ENCODE measurements around the gene BDKRB2.

Gene BDKRB2

DNA sequence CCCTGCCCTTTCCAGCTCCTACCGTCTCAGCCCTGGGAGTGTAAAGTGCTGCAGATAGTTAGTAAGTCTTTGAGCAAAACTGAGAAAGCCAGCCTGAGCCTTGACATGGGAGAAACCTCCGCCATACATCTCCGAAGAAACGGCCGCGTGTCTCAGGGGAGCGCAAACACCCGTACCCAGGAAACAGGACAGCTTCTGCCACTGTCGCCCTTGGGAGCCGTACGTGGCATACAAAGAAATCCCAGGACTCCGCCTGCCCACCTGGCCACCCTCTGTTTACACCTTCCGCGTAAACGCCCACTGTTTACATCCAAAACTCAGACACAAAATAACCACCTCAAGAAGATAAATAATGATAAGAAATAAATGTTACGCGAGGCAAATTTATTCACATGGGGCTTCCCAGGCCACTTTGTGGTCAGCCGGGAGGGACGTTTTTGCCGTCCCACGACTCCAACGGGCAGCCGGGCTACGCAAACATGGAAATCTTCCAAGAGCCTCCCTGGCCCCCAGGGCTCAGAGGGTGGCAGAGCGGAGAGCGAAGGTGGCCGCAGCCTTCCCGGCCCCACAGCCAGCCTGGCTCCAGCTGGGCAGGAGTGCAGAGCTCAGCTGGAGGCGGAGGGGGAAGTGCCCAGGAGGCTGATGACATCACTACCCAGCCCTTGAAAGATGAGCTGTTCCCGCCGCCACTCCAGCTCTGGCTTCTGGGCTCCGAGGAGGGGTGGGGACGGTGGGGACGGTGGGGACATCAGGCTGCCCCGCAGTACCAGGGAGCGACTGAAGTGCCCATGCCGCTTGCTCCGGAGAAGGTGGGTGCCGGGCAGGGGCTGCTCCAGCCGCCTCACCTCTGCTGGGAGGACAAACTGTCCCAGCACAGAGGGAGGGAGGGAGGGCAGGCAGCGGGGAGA, at the start of gene BDKRB2:
Gene BDKRB2, plus strand, starts transcription at position 689 of the 908 bp plus-strand sequence. CDS start 32,269 bp downstream, outside the sequence.
- no peak for DNase-seq

DNA sequence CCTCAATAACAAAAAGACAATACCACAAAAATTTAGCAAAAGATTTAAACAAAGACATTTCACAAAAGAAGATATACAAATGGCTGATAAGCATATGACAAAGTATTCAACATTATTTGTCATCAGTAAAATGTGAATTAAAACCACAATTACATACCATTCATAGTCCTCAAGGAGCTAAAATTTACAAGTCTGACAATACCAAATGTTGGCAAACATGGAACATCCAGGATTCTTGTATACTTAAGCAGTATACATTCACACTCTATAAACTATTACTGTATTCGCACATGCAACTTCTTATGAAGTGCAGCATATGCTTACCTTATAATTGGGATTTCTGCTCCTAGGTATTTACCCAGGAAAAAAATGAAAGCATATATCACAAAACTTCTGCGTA, 49.7 kb upstream of the BDKRB2 start:
- DNase-seq = no peak

DNA sequence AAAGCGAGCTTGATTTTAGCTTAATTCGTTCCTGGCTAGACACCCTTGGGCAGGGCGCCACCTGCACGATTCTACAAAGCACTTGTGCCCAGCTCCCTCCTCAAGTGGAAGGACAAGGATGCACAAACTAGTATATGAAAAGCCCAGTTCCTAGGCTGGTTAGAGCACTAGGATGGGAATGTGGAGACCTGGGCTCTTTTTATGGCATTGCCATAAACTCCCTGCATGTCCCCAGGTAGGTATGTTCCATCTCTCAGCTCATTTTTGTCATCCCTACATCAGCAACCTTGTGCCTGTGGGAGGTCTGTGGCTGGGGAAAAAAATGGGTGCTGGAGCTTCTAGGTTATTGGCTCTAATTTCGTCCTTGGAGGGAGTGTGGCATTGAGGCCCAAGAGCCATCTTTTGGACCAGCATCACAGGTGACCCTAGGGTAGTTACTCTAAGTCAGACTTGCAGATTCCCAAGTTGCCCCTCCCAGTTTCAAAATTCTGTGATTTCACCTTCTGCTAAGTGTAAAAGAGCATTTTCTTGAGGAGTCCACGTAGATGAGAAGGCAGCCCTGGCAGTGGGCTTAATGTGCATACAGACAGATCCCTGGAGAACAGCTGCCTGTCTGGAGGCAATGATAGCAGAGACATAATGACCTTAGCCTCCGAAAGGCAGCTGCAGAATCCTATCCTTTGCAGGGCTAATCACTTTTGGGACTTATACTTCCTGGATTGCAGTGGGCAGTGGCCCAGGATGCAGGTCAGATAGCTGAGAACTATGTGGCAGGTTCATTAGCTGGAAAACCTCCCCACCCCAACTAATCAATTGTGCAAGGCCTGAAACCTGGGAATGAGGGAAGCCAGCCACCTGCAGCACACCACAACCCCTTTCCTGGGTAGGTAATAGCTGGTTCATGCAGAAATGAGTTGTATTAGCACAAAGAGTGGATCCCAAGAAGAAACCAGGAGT, 47.6 kb upstream of the BDKRB2 start:
- DNase-seq = no peak

DNA sequence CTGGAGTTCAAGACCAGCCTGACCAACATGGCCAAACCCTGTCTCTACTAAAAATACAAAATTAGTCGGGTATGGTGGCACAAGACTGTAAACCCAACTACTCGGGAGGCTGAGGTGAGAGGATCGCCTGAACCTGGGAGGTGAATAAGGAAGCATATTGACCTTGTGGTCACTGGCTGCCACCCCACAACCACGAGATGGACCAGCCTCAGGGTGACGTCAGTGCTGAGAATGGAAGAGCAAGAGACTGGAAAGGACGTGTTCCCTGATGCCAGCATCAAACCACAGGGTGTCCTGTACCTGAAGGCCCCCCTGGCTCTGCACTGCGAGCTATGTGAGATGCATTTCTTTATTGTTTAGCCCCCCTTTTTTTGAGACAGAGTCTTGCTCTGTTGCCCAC, 45.9 kb upstream of the BDKRB2 start:
- no peak for DNase-seq

DNA sequence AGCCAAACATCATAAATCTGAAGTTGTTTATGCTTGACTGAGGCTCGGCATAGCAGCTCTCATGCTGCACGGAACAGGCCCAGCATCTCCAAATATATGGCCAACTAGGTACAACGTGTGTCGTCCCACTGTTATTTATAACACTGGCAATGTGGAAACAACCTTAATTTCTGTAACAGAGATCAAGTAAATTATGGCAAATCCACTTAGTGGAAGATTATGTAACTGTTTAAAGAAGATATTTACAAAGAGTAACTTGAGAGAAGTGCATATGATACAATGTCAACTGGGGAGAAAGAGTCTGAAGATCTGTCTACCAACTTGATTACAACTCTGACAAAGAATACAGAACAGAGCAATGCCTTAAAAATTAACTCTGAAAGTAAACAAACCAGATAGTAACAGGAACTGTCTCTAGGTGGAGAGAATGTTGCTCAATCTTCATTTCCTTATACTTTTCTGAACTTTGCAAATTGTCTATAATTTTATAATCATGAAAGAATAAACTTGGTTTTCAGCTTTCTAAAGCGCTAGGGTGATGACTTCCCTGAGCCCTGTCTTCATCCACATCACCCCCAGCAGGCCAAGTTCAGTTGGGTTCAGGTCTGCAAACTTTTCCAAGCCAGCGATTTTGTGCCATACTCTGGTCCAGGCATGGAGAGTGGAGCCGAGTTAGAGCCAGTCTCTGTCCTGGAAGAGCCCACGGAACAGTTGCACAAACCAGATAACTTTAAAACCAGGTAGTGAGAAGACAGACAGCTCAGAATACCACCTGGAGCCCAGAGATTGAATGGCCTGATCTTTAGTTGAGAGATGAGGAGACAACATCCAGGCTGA, 44.3 kb upstream of the BDKRB2 start:
- DNase-seq = no peak

DNA sequence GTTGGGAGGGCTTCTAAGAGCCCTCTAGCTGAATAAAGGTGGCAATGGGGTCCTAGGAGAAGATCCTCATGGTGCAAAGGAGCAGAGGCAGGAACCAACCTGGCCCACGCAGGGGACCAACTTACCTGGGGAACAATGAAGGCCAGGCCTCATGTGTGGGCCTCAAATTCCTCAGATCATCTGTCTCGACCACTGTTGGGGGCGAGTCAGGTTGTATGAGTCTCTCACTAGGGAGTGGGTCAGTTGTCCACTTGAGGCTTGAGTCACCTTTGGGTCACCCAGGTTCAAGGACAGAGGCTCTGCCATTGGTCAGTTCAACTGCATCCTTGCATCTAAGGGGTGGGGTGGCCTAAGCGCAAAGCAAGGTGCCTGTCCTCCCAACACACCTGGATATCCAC, 43.7 kb upstream of the BDKRB2 start:
- no peak for DNase-seq

DNA sequence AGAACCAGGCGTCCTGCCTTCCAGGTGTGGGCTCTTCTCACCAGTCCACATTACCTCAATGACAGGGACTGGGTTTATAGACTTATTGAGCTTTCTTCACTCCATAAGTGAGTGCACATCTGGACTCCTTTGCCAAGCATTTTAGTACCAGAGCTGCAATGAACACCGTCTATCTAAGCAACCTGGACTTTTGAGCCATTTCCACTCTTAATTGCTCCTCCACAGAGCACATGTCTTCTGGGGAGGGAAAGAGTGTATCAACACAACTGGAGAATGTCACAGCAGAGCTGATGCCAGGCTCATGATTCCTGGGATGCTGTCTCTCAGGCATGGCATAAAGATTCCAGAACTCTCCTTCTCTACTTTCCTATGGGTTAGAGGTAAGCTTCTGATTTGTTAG, 43.0 kb upstream of the BDKRB2 start:
- no peak for DNase-seq

DNA sequence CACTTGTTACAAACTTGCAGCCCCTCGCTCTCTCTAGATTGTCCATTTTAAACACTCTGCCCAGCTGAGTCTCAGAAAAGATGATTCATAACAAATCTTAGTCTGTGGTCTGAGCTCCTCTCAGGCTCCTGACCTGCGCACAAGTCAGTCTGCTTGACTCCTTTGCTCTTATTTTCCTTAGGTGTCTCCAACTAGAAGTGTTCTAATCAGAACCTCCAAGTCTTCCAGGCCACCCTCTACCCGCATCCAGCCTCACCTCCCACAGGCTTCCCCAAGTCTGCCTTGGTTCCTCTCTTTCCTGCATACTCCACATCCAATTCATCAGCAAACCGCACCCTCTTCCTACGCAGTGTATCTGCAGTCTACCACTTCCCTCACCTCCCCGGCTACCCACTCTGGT, 42.4 kb upstream of the BDKRB2 start:
- no peak for DNase-seq

DNA sequence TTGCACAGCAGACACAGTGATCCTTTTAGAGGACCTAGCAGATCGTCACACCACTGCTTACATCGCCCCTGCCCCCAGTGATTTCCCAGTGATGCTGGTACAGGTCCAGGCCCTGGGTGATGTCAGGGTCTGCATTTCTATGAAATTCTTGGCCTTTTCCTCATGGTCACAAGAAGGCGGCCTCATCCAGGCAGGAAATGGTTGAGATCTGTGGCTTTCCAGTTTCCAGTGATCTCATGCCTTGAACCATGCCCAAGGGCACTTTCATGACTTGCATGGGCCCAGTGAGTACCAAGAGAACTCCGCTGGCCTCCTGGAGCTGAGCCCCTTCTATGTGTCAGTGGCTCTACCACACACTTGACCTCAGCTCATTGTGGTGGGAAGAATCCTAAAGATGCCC, 41.9 kb upstream of the BDKRB2 start:
- DNase-seq = no peak

DNA sequence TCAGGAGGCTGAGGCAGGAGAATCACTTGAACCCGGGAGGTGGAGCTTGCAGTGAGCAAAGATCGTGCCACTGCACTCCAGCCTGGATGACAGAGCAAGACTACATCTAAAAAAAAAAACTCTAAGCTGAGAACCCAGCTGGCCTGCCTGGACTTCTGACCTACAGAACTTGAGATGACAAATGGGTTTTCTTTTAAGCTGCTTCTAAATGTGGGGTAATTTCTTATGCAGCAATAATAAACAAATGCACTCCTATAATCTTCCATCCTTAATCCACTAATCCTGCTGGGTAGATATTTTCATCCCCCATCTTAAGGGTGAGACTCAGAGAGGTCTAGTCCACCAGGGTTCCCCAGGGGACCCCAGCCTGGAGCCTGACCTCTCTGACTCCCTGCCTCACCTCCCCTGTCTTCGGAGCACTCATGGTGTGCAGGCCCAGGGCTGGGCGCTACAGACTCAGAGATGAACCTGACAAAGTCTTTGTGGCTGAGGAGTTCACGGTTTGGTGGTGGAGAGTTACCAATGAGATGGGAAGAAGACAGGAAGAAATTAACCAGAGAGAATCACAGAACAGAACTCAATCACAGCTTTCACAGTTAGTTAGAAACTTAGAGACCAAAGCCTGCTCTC, 39.7 kb upstream of the BDKRB2 start:
- no peak for DNase-seq

DNA sequence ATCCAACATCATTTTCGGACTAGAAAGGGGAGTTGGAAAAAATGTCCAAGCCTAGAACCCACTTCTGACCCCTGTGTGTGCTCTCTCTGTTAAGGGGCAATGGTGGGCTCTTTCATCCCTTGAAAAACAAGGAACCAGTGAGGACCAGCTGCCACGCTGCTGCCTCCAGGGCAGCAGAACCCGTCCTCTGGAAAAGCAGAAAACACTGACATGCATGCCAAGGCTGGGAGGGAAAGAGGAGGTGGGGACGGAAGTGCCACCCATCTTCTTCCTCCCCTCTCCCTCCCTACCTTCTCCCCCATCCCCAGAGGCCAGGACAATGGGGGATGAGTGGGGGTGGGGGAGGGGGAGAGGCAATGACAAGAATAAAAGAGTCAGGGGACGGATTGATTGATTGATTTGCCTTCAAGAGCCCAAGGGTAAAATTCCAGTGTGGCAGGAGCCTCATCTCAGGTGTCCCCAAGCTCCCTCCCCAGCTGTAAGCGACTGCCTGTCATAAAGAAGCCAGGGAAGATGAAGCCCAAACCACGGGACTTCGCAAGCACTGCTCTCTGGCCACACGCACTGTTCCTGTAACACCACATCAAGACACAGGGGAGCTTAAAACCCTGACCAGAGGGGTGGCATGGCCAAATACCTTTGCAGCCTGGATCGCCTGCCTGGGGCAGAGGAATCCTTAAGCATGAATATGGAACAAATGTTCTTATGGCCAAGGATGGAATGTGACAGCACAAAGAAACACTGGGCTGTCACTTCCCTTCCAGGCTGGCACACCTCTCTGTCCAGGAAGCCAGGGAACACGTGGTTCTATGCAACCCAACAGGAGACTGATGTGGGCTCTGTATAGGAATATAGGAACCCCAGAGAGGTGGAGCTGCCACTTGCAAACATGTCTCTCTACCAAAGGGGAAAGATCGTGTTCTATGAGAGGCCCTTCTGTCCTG, 38.9 kb upstream of the BDKRB2 start:
- no peak for DNase-seq

DNA sequence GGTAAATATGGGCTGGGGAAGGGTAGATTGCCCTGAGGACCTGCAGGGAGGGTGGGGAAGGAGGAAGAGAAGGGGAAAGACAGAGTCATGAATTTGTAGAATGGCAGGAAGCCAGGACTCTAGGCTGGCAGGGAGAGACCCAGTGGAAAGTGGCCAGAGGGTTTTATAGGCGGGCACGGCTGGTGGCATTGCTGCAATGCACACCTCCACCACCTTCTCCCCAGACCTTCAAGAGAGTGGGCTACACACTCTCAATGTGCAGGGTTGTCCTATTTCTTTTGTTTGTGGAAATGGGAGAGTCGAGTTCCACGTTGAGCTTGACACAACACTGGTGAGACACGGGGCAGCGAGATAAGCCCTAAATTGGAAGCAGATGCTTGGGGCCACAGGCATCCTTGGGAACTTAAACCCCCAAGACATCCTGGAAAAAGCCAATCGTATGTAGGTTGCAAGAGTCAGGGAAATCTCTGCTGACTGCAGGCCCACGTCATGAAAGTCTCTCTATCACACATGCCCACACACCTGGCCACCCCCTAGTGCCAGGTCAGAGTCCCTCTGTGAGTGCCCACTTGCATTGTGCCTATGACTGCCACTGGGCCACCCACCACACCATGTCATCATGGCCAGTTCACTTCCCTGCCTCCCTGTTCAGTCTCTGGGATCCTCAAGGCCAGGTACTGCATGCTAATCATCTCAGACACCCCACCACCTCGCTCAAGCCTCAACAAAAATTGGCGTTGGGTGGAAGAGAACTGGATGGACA, 38.0 kb upstream of the BDKRB2 start:
- no peak for DNase-seq

DNA sequence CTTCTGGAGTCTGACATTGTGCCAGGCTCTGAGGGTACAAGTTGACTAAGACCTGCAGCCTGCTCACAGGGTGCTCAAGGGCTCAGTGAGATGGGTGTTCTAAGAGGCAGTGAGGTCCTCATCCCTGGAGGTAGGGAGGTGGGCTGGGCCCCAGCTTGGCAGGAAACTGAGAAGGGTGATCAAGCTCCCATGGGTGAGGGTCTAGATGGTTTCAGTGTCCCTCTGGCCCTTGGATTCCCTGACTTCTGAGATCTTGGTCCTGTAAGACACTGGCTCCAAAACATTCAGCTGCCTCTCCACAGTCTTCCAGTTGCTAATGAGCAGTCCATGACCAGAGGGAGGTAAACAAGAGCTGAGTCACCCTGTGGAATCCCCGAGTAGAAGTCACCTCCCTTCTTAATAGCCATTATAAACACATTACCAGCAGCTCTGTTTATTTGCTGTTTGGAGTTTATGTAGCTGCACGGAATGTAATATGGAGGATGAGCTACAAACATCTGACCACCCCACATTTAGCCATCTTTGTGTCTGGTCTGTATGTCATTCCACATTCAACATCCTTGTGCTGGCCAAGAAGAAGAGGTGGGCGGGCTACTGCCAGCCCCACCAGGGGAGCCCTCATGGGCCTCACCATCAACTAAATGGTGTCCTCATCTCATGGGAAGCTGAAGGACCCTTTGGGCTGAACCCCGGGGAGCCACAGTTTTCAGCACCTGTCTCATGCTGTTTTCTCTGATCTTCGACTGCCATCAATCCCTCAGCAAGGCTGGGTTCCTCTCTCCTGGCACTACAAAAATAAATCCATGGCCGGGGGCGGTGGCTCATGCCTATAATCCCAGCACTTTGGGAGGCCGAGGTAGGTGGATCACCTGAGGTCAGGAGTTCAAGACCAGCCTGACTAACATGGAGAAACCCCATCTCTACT, 37.2 kb upstream of the BDKRB2 start:
- DNase-seq = no peak

DNA sequence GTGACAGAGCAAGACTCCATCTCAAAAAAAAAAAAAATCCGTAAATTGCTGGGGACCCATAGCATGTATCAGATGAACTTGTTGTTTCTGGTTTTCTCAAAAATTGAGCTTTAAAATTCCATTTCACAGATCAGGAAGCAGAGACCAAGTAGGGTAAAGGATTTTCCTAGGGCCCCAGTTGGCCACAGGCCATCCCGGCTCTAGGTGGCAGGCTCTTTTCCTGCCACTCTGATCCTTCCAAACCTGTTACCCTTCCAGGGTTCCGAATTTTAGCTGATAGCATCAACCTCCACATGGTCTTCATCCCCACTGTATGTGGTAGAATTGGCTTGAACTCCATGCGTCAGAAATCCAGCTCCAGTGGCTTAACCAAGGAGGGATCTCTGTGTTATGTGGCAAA, 36.1 kb upstream of the BDKRB2 start:
- no peak for DNase-seq

DNA sequence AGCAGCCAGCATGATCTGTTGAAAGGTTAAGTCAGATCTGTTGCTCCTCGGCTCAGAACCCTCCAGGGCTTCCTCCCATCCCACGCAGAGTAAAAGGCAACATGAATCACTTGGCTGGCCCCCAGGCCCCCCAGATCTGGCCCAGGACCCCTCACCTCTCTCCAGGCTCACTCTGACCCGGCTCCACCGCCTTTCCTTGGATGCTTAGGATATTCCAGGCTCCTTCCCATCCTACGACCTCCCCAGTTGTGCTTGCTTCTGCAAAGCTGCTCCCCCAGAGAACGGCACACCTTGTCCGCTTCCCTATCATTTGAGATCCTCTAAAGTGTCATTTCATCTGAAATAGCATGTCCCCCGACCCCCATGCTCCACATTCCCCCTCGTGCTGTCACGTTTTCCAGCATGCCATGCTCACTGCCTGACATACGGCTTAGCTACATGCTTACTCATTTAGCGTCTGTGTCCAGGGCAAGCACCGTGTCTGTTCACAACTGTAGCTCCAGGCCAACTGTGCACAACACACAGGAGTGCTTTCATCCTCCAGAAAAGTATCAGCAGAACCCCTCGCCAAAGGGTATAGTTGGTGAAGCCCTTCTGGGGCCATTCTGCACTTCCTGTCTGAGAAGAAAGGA, 33.6 kb upstream of the BDKRB2 start:
- DNase-seq = no peak

DNA sequence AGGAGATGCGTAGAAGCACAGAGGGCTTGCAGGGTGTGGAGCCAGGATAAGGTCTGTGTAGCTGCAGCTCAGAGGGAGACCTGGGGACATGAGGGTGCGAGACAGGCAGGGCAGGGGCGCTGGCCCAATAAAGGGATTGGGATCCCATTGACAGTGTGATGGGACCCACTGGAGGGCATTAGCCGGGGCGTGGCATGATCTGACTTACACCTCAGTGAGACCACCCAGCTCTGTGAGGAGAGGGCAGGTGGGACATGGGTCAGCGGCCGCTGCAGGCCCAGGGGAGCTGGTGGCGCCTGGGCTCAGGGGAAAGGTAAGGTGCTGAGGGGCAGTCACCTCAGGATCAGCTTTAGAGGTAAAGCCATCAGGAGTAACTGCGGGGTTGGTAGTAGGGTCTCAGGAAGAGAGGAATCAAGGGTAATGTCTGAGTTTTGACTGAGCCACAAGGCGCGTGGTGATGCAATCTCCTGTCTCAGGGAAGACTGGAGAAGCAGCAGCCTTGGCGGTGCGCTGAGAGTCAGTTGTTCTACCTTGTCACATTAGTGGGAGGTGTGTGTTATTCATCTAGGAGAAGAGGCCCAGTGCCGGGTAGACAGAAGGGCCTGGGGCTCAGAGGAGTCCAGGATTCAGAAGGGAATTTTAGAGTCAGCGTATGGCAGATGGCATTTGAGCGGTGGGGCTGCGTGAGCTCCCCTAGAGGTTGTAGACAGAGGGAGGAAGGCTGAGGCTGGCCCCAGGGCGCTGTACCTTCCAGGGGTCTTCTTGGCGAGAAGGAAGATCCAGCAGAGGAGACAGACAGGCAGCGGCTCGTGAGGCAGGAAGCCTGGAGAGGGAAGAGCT, 30.8 kb upstream of the BDKRB2 start:
- DNase-seq = no peak

DNA sequence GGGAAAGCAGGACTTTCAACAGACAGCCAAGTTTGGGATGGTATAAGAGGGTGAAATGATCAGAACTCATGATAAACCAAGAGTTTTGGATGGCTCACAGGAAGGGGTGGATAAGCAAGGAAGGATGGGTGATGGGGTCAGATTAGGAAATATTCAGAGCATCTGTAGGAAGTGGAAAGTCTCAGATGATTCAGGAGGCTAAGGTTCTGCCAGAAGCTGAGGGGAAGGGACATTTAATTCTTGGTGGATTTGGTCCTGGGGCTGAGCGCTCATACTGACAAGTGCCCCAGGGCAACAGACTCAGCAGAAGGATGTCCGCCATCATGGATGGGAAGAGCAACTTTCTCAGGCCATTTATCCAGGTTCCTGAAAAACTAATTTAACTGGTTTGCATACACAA, 28.4 kb upstream of the BDKRB2 start:
- no peak for DNase-seq

DNA sequence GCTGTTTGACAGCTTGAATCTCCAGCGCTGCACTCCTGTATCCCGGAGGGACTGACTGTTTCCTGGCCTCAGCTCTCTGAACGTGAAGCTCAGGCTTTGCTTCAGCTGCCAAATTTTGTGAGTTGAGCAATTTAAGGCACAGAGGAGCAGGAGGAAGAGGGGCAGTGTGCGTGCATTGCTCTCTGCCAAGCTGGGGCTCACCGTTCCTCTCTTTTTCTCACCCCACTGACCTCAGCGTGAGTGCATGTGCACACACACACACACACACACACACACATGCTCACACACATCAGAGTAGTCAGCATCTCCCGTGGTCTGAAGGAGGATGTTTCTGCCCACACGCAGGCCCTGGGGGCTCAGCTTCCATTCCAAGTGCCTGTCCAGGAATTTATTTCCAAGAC, 27.8 kb upstream of the BDKRB2 start:
- no peak for DNase-seq
